ENCODE data around the gene RELN.
A peak's percentile ranks its signal among the peaks of the same experiment; 100 is the strongest.

Gene RELN

GRCh38 chr7:103989785-103990767 lies 618 bp upstream of the RELN start:
- DNase-seq (ENCODE audit: low spot score): no peak

GRCh38 chr7:103988468-103989199 lies 824 bp downstream of the RELN start:
- DNase-seq (ENCODE audit: low spot score): no peak

GRCh38 chr7:103987451-103987850 lies 2.0 kb downstream of the RELN start:
- DNase-seq (ENCODE audit: low spot score): no peak

GRCh38 chr7:103985565-103986126 lies 3.8 kb downstream of the RELN start:
- DNase-seq (ENCODE audit: low spot score): no peak

- DNase-seq (ENCODE audit: low spot score): no peak
These were observed 5.4 kb downstream of the RELN start for GRCh38 chr7:103984050-103984449.

- no peak for DNase-seq (ENCODE audit: low spot score)
These were observed 6.1 kb downstream of the RELN start for GRCh38 chr7:103983201-103983977.

GRCh38 chr7:103981003-103981423 lies 8.4 kb downstream of the RELN start:
- DNase-seq (ENCODE audit: low spot score): no peak

GRCh38 chr7:103972779-103973434 lies 16.6 kb downstream of the RELN start:
- DNase-seq (ENCODE audit: low spot score): no peak

- no peak for DNase-seq (ENCODE audit: low spot score)
These were observed 22.1 kb downstream of the RELN start for GRCh38 chr7:103967401-103967800.

- no peak for DNase-seq (ENCODE audit: low spot score)
These were observed 22.7 kb downstream of the RELN start for GRCh38 chr7:103966593-103967277.

- DNase-seq (ENCODE audit: low spot score): no peak
These were observed 25.2 kb downstream of the RELN start for GRCh38 chr7:103964269-103964668.

- no peak for DNase-seq (ENCODE audit: low spot score)
These were observed 27.4 kb downstream of the RELN start for GRCh38 chr7:103962070-103962469.

GRCh38 chr7:103958284-103958818 lies 31.1 kb downstream of the RELN start:
- peak; percentile 63 for DNase-seq (ENCODE audit: low spot score)

- DNase-seq (ENCODE audit: low spot score): no peak
These were observed 33.5 kb downstream of the RELN start for GRCh38 chr7:103955985-103956384.

GRCh38 chr7:103952408-103952807 lies 37.0 kb downstream of the RELN start:
- DNase-seq (ENCODE audit: low spot score): no peak

GRCh38 chr7:103951311-103951710 lies 38.1 kb downstream of the RELN start:
- DNase-seq (ENCODE audit: low spot score): no peak

GRCh38 chr7:103949374-103949773 lies 40.1 kb downstream of the RELN start:
- DNase-seq (ENCODE audit: low spot score): no peak

GRCh38 chr7:103947026-103947655 lies 42.3 kb downstream of the RELN start:
- DNase-seq (ENCODE audit: low spot score): no peak

GRCh38 chr7:103944230-103944900 lies 45.1 kb downstream of the RELN start:
- DNase-seq (ENCODE audit: low spot score): no peak

All from putamen (tissue), 1 donor.